ENCODE measurements around the gene EPS8. TPM values are rescaled to one million over a fixed set of nuclear protein-coding genes. Genes with fewer than 3 reads are reported as not detected.

EPS8 gene
- total RNA-seq, 1 experiment from 2014 or later = 18.8 TPM

- no peak for DNase-seq (ENCODE audit: low spot score)
Measured at GRCh38 chr12:15717940-15718567, 71.1 kb downstream of the EPS8 start.

GRCh38 chr12:15716581-15716980, 72.6 kb downstream of the EPS8 start:
- no peak for DNase-seq (ENCODE audit: low spot score)

GRCh38 chr12:15714256-15714655, 74.9 kb downstream of the EPS8 start:
- DNase-seq (ENCODE audit: low spot score) = no peak

- no peak for DNase-seq (ENCODE audit: low spot score)
Measured at GRCh38 chr12:15712823-15713660, 76.1 kb downstream of the EPS8 start.

- no peak for DNase-seq (ENCODE audit: low spot score)
Measured at GRCh38 chr12:15712160-15712559, 77.0 kb downstream of the EPS8 start.

- no peak for DNase-seq (ENCODE audit: low spot score)
Measured at GRCh38 chr12:15710860-15711510, 78.2 kb downstream of the EPS8 start.

GRCh38 chr12:15709551-15709950, 79.6 kb downstream of the EPS8 start:
- DNase-seq (ENCODE audit: low spot score) = no peak

GRCh38 chr12:15708396-15709076, 80.7 kb downstream of the EPS8 start:
- no peak for DNase-seq (ENCODE audit: low spot score)

GRCh38 chr12:15707516-15708199, 81.5 kb downstream of the EPS8 start:
- no peak for DNase-seq (ENCODE audit: low spot score)

GRCh38 chr12:15706010-15706676, 83.0 kb downstream of the EPS8 start:
- DNase-seq (ENCODE audit: low spot score) = no peak

- no peak for DNase-seq (ENCODE audit: low spot score)
Measured at GRCh38 chr12:15705606-15706005, 83.6 kb downstream of the EPS8 start.

- DNase-seq (ENCODE audit: low spot score) = no peak
Measured at GRCh38 chr12:15702276-15702675, 86.9 kb downstream of the EPS8 start.

GRCh38 chr12:15701631-15702156, 87.5 kb downstream of the EPS8 start:
- DNase-seq (ENCODE audit: low spot score) = no peak

GRCh38 chr12:15701206-15701605, 88.0 kb downstream of the EPS8 start:
- DNase-seq (ENCODE audit: low spot score) = no peak

GRCh38 chr12:15700595-15700994, 88.6 kb downstream of the EPS8 start:
- DNase-seq (ENCODE audit: low spot score) = peak; percentile 93

GRCh38 chr12:15699886-15700285, 89.3 kb downstream of the EPS8 start:
- DNase-seq (ENCODE audit: low spot score) = no peak

- DNase-seq (ENCODE audit: low spot score) = no peak
Measured at GRCh38 chr12:15698377-15698871, 90.8 kb downstream of the EPS8 start.

- no peak for DNase-seq (ENCODE audit: low spot score)
Measured at GRCh38 chr12:15697201-15697600, 92.0 kb downstream of the EPS8 start.

- no peak for DNase-seq (ENCODE audit: low spot score)
Measured at GRCh38 chr12:15693228-15693911, 95.8 kb downstream of the EPS8 start.

GRCh38 chr12:15691388-15691787, 97.8 kb downstream of the EPS8 start:
- DNase-seq (ENCODE audit: low spot score) = no peak

All from H4 (cell line).